Adrenal gland (tissue), 5 donors: Measurements from ENCODE around the gene SAMD5.

Experiments used
- CTCF ChIP-seq, 6 experiments: fragments of 450-650 bp in 4 of 6; fragments of 200-600 bp in 2 of 6; sonication (generic) in 1 of 6; IDR thresholded peaks; 1 replicate in 5 of 6; 2 replicates in 1 of 6; pipeline versions ENCODE4 v1.5.1 to v1.8.0; 2016 to 2021; ENCODE audit warnings: antibody characterized with exemption in 6 of 6, mild to moderate bottlenecking in 2 of 6, moderate library complexity in 1 of 6
- POLR2A ChIP-seq, 2 donors: fragments of 450-650 bp; IDR thresholded peaks; one replicate each; pipeline ENCODE4 v1.6.1; 2017; ENCODE audit warnings: antibody characterized with exemption in 2 of 2, mild to moderate bottlenecking in 2 of 2, moderate library complexity in 1 of 2
- donor health status: DM: no; HTN: no; CAD: no.

DNA sequence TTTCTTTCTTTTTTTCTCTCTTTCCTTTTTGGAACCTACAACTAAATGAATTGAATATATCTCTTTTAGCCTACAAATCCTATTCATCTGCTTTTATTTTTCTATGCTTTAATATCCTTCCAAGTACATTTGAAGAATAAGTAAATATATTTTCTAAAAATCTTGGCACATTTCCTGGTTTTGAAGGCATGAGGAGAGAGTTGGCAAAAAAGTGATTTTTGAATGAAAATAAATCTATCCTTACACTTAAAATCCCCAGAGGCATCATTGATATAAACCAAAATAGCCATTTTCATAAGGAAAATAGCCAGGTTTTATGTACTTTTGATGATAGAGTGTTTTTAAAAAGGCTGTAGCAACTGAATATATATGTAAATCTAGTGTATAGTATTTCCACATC is 69.0 kb downstream of the SAMD5 start:
- TF ChIP-seq CTCF (IDR thresholded peaks at IDR 0.05) (no peak), POLR2A (IDR thresholded peaks at IDR 0.05) (no peak)
